ENCODE data around the gene IL19. TPM values are rescaled to one million over a fixed set of nuclear protein-coding genes. Genes with fewer than 3 reads are reported as not detected.

The IL19 gene
- polyA plus RNA-seq, 1 of the 3 experiments (the other 2 are of a cell fraction) = not detected

DNA sequence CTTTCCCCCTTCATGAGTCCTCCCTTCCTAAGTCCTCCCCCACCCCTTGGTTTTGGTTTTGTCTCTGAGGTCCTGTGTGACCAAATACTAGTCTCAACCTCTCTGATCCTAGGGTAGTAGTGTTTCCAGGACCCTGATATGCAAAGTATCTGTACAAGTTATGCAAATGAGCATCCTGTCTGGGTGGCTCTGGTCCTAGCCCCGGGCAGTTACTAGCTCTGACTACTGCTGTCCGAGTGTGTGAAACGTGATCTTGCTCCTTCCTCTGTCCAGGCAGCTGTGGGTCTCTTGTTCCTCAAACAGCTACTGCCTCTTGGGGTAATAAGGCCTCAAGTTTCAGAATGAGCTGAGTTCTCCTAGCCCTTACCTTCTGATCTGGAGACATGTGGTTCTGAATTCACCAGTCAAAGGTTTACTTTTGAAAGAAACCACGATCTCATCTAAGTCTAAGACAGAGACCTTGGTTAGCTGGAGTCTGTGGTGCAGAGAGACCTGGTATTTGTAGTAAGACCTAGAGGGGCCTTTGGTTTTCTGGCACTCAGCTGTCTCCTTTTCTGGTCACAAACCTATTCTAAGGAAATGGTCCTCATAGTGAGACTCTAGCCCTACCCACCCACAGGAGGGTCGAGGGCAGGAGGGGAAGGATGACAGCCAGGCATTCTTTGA, 31.0 kb upstream of the IL19 start:
- ChIA-PET POLR2A (no interaction called here), CTCF (interaction anchor here (0.7 to 3.1 kb wide), 10 partner anchors 10 to 269 kb away, joined by 3 to 35 read pairs (median 4); no protein-coding TSS in a partner anchor)
- no peak overlapping the region for H3K9ac ChIP-seq
- peaks cover 11% of the 10 kb centered on the region in 2 experiments for H3K36me3 ChIP-seq (replicated peaks in 1 of 2; ENCODE audit: control insufficient read depth in 1 of 2, insufficient read depth in 2 of 2, low read length in 1 of 2)
- H4K20me1 ChIP-seq (ENCODE audit: insufficient read depth) = no peaks in the 10 kb centered on the region
- no peak overlapping the region for H2AFZ ChIP-seq (ENCODE audit: low read depth)
- no peaks in the 10 kb centered on the region for H3K27me3 ChIP-seq (ENCODE audit: insufficient read depth)
- H3F3A ChIP-seq (replicated peaks; ENCODE audit: insufficient read depth) = no peaks in the 10 kb centered on the region
- H3K27ac ChIP-seq (ENCODE audit: low read depth in 2 of 2, low read length in 1 of 2) = no peak overlapping the region
- no peak for TF ChIP-seq TEAD4 (IDR thresholded peaks at IDR 0.05; ENCODE audit: borderline replicate concordance, insufficient read depth)
- no peak for TF ChIP-seq FOSL2 (IDR thresholded peaks at IDR 0.05; ENCODE audit: borderline replicate concordance, low read depth)
- TF ChIP-seq MXI1 (IDR thresholded peaks at IDR 0.05; ENCODE audit: low read depth, low read length) = no peak
- no peak for TF ChIP-seq JUND (IDR thresholded peaks at IDR 0.05)
- no peak for TF ChIP-seq POLR2AphosphoS5 (IDR thresholded peaks at IDR 0.05; ENCODE audit: low read depth, low read length)
- H3K4me3 ChIP-seq (ENCODE audit: low read depth in 2 of 2, low read length in 1 of 2) = no peak overlapping the region
- no peaks in the 10 kb centered on the region for H3K79me2 ChIP-seq (ENCODE audit: insufficient read depth)
- DNase-seq = no peak
- no peaks in the 10 kb centered on the region for H3K9me2 ChIP-seq
- H3K4me1 ChIP-seq (ENCODE audit: control insufficient read depth in 1 of 2, insufficient read depth in 2 of 2, low read depth in 1 of 2, low read length in 1 of 2) = peaks cover 0 to 2% of the 10 kb centered on the region in 2 experiments; a peak in 1 of 4 replicates
- H3K4me2 ChIP-seq = no peak overlapping the region
- no peaks in the 10 kb centered on the region for H3K9me3 ChIP-seq
- WGBS (ENCODE audit: low lambda C conversion rate) = 79% methylated on average over 3 of the region's 5 CpGs

DNA sequence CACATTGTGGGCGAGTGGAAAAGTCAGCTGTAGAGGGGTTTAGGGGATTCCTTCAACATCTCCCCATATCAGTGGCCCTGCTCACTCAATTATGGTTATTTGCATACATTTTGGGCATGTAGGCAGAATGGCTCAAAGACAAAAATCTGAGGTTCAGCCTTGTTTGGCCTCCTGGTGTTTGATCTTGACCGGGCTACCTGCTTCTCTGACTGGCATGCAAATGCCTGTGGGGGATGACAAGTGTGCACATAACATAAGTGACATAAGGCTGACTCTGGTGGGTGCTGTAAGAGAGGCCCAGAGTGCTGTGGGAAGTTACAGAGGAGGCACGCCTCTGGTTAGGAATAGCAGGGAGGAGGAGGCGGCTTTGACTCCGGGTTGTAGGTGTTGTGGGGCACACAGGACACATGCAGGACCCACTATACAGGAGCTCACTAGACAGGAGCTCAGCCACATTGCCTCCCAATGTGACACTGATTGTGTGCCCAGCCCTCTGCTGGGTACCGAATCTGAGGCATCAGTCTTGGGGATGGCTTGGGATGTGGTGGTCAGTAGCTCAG, 29.4 kb upstream of the IL19 start:
- 93% methylated on average over 5 of the region's 6 CpGs for WGBS (ENCODE audit: low lambda C conversion rate)
- CTCF ChIA-PET = interaction anchor here (1.4 to 3.1 kb wide), 4 partner anchors 15 to 171 kb away, joined by 3 to 35 read pairs (median 13); no protein-coding TSS in a partner anchor
- POLR2A ChIA-PET = no interaction called here

DNA sequence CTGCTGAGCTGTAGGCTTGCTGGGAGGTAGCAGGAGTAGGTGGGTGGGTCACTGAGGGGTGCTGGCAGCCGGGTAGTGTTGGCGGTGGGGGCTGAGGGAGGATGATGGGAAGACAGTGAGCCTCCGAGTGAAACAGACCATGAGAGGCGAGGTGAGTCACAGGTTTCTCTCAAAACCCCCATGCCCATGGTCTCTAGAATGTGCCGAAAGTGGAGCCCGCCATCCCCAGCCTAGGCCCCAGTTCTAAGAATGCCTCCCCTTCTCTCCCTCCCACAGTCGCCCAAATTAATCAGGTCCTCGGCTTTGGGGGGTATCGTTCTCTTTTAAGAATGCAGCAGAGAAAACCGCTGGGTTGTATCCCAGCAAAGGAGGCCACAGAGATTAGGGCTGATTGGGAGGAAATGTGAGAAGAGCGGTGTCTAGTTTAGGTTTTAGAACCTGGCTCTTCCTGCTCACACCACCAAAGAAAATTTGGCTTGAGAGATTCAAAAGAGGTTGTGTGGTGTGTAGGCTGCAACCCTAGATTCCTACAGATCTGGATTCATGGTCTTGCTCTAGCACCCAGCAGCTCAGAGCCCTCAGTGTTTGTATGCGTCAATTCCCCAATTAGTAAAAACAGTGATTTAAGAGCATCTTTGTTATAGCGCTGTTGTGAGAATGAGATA, 27.7 kb upstream of the IL19 start:
- ChIA-PET CTCF (interaction anchor here (1.0 to 2.0 kb wide), 3 partner anchors 8 to 169 kb away, joined by 3 to 13 read pairs (median 8); no protein-coding TSS in a partner anchor), POLR2A (no interaction called here)
- WGBS (ENCODE audit: low lambda C conversion rate) = 79% methylated on average over 13 of the region's 13 CpGs
- TF ChIP-seq TEAD4 (IDR thresholded peaks at IDR 0.05; ENCODE audit: borderline replicate concordance, insufficient read depth) = no peak
- TF ChIP-seq YY1 (IDR thresholded peaks at IDR 0.05; ENCODE audit: low read depth) = no peak
- TF ChIP-seq, protein P1, sequence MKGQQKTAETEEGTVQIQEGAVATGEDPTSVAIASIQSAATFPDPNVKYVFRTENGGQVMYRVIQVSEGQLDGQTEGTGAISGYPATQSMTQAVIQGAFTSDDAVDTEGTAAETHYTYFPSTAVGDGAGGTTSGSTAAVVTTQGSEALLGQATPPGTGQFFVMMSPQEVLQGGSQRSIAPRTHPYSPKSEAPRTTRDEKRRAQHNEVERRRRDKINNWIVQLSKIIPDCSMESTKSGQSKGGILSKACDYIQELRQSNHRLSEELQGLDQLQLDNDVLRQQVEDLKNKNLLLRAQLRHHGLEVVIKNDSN (IDR thresholded peaks at IDR 0.05; ENCODE audit: borderline replicate concordance, low read depth) = no peak
- TF ChIP-seq, protein P2, sequence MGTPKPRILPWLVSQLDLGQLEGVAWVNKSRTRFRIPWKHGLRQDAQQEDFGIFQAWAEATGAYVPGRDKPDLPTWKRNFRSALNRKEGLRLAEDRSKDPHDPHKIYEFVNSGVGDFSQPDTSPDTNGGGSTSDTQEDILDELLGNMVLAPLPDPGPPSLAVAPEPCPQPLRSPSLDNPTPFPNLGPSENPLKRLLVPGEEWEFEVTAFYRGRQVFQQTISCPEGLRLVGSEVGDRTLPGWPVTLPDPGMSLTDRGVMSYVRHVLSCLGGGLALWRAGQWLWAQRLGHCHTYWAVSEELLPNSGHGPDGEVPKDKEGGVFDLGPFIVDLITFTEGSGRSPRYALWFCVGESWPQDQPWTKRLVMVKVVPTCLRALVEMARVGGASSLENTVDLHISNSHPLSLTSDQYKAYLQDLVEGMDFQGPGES (IDR thresholded peaks at IDR 0.05; ENCODE audit: low read depth, low read length) = no peak
- TF ChIP-seq TAF1 (IDR thresholded peaks at IDR 0.05; ENCODE audit: borderline replicate concordance, low read depth, low read length) = no peak
- TF ChIP-seq, protein P3, sequence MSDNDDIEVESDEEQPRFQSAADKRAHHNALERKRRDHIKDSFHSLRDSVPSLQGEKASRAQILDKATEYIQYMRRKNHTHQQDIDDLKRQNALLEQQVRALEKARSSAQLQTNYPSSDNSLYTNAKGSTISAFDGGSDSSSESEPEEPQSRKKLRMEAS (IDR thresholded peaks at IDR 0.05; ENCODE audit: low read depth) = no peak
- no peak for TF ChIP-seq RXRA (IDR thresholded peaks at IDR 0.05; ENCODE audit: borderline replicate concordance, low read depth)
- TF ChIP-seq POLR2AphosphoS5 (IDR thresholded peaks at IDR 0.05; ENCODE audit: low read depth, low read length) = no peak
- no peak for TF ChIP-seq CHD2 (IDR thresholded peaks at IDR 0.05; ENCODE audit: low read length, partially characterized antibody)
- no peak for TF ChIP-seq MEF2A (IDR thresholded peaks at IDR 0.05; ENCODE audit: borderline replicate concordance, low read depth)
- TF ChIP-seq NFIC (IDR thresholded peaks at IDR 0.05; ENCODE audit: borderline replicate concordance) = no peak
- no peak for TF ChIP-seq FOSL2 (IDR thresholded peaks at IDR 0.05; ENCODE audit: borderline replicate concordance, low read depth)
- no peak for TF ChIP-seq SIN3A (IDR thresholded peaks at IDR 0.05; ENCODE audit: borderline replicate concordance, low read depth, low read length)

More for the DNA sequence above, 29.4 kb upstream of the IL19 start:
- H3K4me1 ChIP-seq (ENCODE audit: control insufficient read depth in 1 of 2, insufficient read depth in 2 of 2, low read depth in 1 of 2, low read length in 1 of 2) = peaks cover 0 to 2% of the 10 kb centered on the region in 2 experiments; a peak in 1 of 4 replicates
- H3K27me3 ChIP-seq (ENCODE audit: insufficient read depth) = no peaks in the 10 kb centered on the region
- no peak for DNase-seq
- no peak overlapping the region for H2AFZ ChIP-seq (ENCODE audit: low read depth)
- TF ChIP-seq RCOR1 (IDR thresholded peaks at IDR 0.05; ENCODE audit: low read length) = no peak
- TF ChIP-seq RAD21 (IDR thresholded peaks at IDR 0.05; ENCODE audit: low read length) = no peak
- H4K20me1 ChIP-seq (ENCODE audit: insufficient read depth) = no peaks in the 10 kb centered on the region
- peaks cover 0 to 3% of the 10 kb centered on the region in 2 experiments for H3K36me3 ChIP-seq (replicated peaks in 1 of 2; ENCODE audit: control insufficient read depth in 1 of 2, insufficient read depth in 2 of 2, low read length in 1 of 2)
- H3K9me2 ChIP-seq = no peaks in the 10 kb centered on the region
- no peak overlapping the region for H3K4me2 ChIP-seq
- H3K79me2 ChIP-seq (ENCODE audit: insufficient read depth) = no peaks in the 10 kb centered on the region
- no peak overlapping the region for H3K4me3 ChIP-seq (ENCODE audit: low read depth in 2 of 2, low read length in 1 of 2)
- no peak overlapping the region for H3K27ac ChIP-seq (ENCODE audit: low read depth in 2 of 2, low read length in 1 of 2)
- H3F3A ChIP-seq (replicated peaks; ENCODE audit: insufficient read depth) = no peaks in the 10 kb centered on the region
- H3K9me3 ChIP-seq = no peaks in the 10 kb centered on the region
- no peak overlapping the region for H3K9ac ChIP-seq

More for the DNA sequence above, 27.7 kb upstream of the IL19 start:
- no peaks in the 10 kb centered on the region for H3K27me3 ChIP-seq (ENCODE audit: insufficient read depth)
- H3K4me2 ChIP-seq = no peak overlapping the region
- no peak overlapping the region for H3K27ac ChIP-seq (ENCODE audit: low read depth in 2 of 2, low read length in 1 of 2)
- DNase-seq = no peak
- H2AFZ ChIP-seq (ENCODE audit: low read depth) = no peak overlapping the region
- H3K79me2 ChIP-seq (ENCODE audit: insufficient read depth) = no peaks in the 10 kb centered on the region
- H3K9me3 ChIP-seq = no peaks in the 10 kb centered on the region
- no peaks in the 10 kb centered on the region for H4K20me1 ChIP-seq (ENCODE audit: insufficient read depth)
- H3K9me2 ChIP-seq = no peaks in the 10 kb centered on the region
- no peak overlapping the region for H3K4me3 ChIP-seq (ENCODE audit: low read depth in 2 of 2, low read length in 1 of 2)
- no peaks in the 10 kb centered on the region for H3F3A ChIP-seq (replicated peaks; ENCODE audit: insufficient read depth)
- no peaks in the 10 kb centered on the region for H3K36me3 ChIP-seq (replicated peaks in 1 of 2; ENCODE audit: control insufficient read depth in 1 of 2, insufficient read depth in 2 of 2, low read length in 1 of 2)
- no peak overlapping the region for H3K9ac ChIP-seq
- H3K4me1 ChIP-seq (ENCODE audit: control insufficient read depth in 1 of 2, insufficient read depth in 2 of 2, low read depth in 1 of 2, low read length in 1 of 2) = peaks cover 0 to 2% of the 10 kb centered on the region in 2 experiments; a peak in 1 of 4 replicates
